Effector CD4-positive, alpha-beta T cell (primary cell): ENCODE data around the gene NCKAP1.

Experiments
- DNase-seq: peaks from one replicate; pipeline ENCODE4 v3.0.0-alpha.2; 2020

The NCKAP1 gene

GRCh38 chr2:182866461-182867406, 171.5 kb downstream of the NCKAP1 start, which contains the start of gene FRZB:
TSS of gene FRZB (minus strand) at chr2:182866637. CDS start at chr2:182866552, 85 bp downstream.
- DNase-seq = no peak

GRCh38 chr2:182866095-182866460, 172.2 kb downstream of the NCKAP1 start:
- DNase-seq = no peak

- DNase-seq = no peak
These were observed 173.2 kb downstream of the NCKAP1 start for GRCh38 chr2:182864949-182865570.

GRCh38 chr2:182863642-182864041, 174.6 kb downstream of the NCKAP1 start:
- DNase-seq = no peak

- DNase-seq = no peak
These were observed 176.2 kb downstream of the NCKAP1 start for GRCh38 chr2:182862091-182862490.

- no peak for DNase-seq
These were observed 177.4 kb downstream of the NCKAP1 start for GRCh38 chr2:182860858-182861257.
